Measurements from ENCODE around the gene UFC1. TPM values are rescaled to one million over a fixed set of nuclear protein-coding genes. Genes with fewer than 3 reads are reported as not detected.

Gene UFC1
- total and polyA plus RNA-seq, 2 of the 13 experiments (the other 11 are each of a cell fraction or from before 2014, with no cell fraction given), result 72.8 to 85.2 TPM

GRCh38 chr1:161131523-161132409 lies 22.0 kb upstream of the UFC1 start (continued):
- no peak for TF ChIP-seq ZNF792 (CRISPR knock-in tag; IDR thresholded peaks at IDR 0.05)
- no peak for TF ChIP-seq TBP (CRISPR knock-in tag; IDR thresholded peaks at IDR 0.05)
- no peak for TF ChIP-seq ZNF616 (CRISPR knock-in tag; IDR thresholded peaks at IDR 0.05; ENCODE audit: low read depth)
- no peak for TF ChIP-seq KLF9 (CRISPR knock-in tag; IDR thresholded peaks at IDR 0.05; ENCODE audit: low read depth)
- no peak for TF ChIP-seq ATF6 (CRISPR knock-in tag; conservative IDR thresholded peaks at IDR 0.05)
- peak; percentile 33; the same call in 1 of the 2 replicates for TF ChIP-seq JUNB (CRISPR knock-in tag; IDR thresholded peaks at IDR 0.05; ENCODE audit: borderline replicate concordance)
- TF ChIP-seq IRF9 (CRISPR knock-in tag; IDR thresholded peaks at IDR 0.05; ENCODE audit: borderline replicate concordance), result 0 out of 2 replicates have a peak, but pooled peaks have one; percentile 21
- peak; percentile 70 for TF ChIP-seq ZNF780A (CRISPR knock-in tag; IDR thresholded peaks at IDR 0.05)
- TF ChIP-seq ZNF790 (CRISPR knock-in tag; IDR thresholded peaks at IDR 0.05; ENCODE audit: borderline replicate concordance), result no peak
- no peak; the same call in 1 of the 2 replicates for TF ChIP-seq ZBTB20 (CRISPR knock-in tag; IDR thresholded peaks at IDR 0.05; ENCODE audit: borderline replicate concordance, low read depth)
- no peak for TF ChIP-seq GABPA (IDR thresholded peaks at IDR 0.05; ENCODE audit: low read depth, low read length)
- 0 out of 2 replicates have a peak, but pooled peaks have one; percentile 6 for TF ChIP-seq GABPA (CRISPR knock-in tag; IDR thresholded peaks at IDR 0.05; ENCODE audit: low read depth)
- no peak for TF ChIP-seq ZNF577 (CRISPR knock-in tag; IDR thresholded peaks at IDR 0.05; ENCODE audit: borderline replicate concordance, low read depth)
- TF ChIP-seq TERF1 (CRISPR knock-in tag; IDR thresholded peaks at IDR 0.05), result no peak
- TF ChIP-seq ZNF264 (CRISPR knock-in tag; IDR thresholded peaks at IDR 0.05), result no peak
- no peak for TF ChIP-seq TRIM24 (CRISPR knock-in tag; IDR thresholded peaks at IDR 0.05)
- no peak for TF ChIP-seq SIN3A (IDR thresholded peaks at IDR 0.05; ENCODE audit: borderline replicate concordance, low read depth, low read length)
- no peak for TF ChIP-seq ZNF563 (CRISPR knock-in tag; IDR thresholded peaks at IDR 0.05)
- TF ChIP-seq SYNCRIP (IDR thresholded peaks at IDR 0.05; ENCODE audit: insufficient read depth, low read depth, low read length), result no peak
- no peak for TF ChIP-seq CREB3 (CRISPR knock-in tag; IDR thresholded peaks at IDR 0.05)
- TF ChIP-seq ZFP36L2 (CRISPR knock-in tag; IDR thresholded peaks at IDR 0.05), result no peak
- no peak for TF ChIP-seq HOMEZ (CRISPR knock-in tag; IDR thresholded peaks at IDR 0.05; ENCODE audit: low read depth)
- TF ChIP-seq HNF4G (IDR thresholded peaks at IDR 0.05; ENCODE audit: borderline replicate concordance, low read depth, low read length), result no peak
- 0 out of 2 replicates have a peak, but pooled peaks have one; percentile 13 for TF ChIP-seq HNF4G (CRISPR knock-in tag; IDR thresholded peaks at IDR 0.05; ENCODE audit: borderline replicate concordance, low read depth)

Measured in HepG2 (cell line).